Raji (cell line): ENCODE data around the gene OCIAD1.

Source experiments
- POLR2A ChIP-seq: IDR thresholded peaks from 2 replicates; pipeline ENCODE4 v1.6.1; 2011; ENCODE audit warnings: low read depth, low read length, control low read depth; ENCODE audit not compliant: insufficient read depth

OCIAD1 gene

DNA sequence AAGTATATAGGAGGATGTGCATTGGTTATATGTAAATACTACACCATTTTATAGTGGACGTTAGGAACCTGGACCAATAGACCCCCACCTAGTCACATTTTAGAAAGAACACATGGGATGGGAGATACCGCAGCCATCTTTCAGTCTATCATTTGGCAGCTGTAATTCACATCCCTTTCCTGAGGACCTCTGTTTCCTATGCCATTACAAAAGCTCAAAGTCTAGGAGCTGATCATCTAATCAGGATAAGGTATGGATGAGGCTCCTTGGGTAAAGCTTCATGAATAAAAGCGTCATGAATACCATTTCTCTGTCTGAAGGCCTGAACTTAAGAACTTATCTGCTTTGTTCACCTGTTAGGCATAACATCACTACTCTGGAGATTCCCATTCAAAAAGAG, 31.1 kb downstream of the OCIAD1 start:
- no peak for TF ChIP-seq POLR2A

GRCh38 chr4:48862661-48863060, 31.8 kb downstream of the OCIAD1 start:
- TF ChIP-seq POLR2A: no peak

DNA sequence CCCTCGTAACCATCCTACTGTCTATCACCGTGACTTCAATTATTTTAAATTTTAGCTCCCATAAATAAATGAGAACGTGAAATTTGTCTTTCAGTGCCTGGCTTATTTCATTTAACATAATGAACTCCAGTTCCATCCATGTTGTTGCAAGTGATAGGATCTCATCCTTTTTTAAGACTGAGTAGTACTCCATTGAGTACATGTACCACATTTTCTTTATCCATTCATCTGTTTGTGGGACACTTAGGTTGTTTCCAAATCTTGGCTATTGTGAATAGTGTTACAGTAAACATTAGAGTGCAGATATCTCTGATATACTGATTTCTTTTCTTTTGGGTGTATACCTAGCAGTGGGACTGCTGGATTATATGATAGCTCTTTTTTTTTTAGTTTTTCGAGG, 32.8 kb downstream of the OCIAD1 start:
- TF ChIP-seq POLR2A: no peak

- TF ChIP-seq POLR2A: no peak
Measured at GRCh38 chr4:48877827-48878535, 47.1 kb downstream of the OCIAD1 start.

DNA sequence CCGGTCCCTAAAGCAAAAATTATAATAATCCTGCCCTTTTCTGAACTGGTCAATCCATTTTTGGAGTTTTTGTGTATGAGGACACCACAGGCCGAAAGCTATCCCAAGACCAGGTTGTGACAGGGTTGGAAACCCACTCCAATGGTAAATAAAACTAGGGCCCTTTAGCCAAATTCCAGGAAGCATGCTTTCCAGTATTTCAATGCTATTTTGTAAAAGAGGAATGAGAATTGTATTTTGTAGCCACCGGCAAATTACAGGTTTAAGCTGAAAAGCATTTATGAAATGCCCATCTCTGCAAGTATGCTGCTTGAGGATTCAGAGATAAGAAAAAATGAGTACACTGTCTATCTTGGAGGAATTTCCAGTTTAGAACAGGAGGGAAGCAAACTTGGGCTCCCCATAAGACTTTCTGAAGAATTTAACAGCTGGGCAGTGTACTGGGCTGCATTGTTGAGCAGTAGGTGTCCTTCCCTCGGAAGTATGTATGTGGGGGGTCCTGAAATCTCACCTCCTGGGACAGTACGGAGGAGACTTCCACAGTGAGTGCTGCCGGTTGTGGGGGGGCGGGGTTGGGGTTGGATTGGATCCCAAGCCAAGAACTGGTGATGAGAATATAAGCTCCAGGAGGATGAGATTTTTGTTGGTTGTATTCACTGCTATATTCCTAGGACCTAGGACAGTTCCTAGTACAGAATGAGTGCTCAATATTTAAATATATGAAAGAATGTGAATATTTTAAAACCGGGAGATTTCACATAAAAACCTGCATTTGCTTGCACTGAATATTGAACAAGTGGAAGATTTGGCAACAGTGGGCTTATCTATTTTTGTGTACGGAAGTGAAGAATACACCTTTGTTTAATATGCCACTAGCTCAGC, 48.9 kb downstream of the OCIAD1 start:
- TF ChIP-seq POLR2A: no peak

GRCh38 chr4:48891028-48891619, 60.2 kb downstream of the OCIAD1 start:
- no peak for TF ChIP-seq POLR2A

- no peak for TF ChIP-seq POLR2A
Measured at GRCh38 chr4:48896845-48897244, 66.0 kb downstream of the OCIAD1 start.

GRCh38 chr4:48898733-48899431, 68.0 kb downstream of the OCIAD1 start:
- TF ChIP-seq POLR2A: no peak

- TF ChIP-seq POLR2A: no peak
Measured at GRCh38 chr4:48899432-48899749, 68.5 kb downstream of the OCIAD1 start.

- TF ChIP-seq POLR2A: no peak
Measured at GRCh38 chr4:48899950-48900349, 69.1 kb downstream of the OCIAD1 start.

- TF ChIP-seq POLR2A: no peak
Measured at GRCh38 chr4:48901196-48901595, 70.3 kb downstream of the OCIAD1 start.

DNA sequence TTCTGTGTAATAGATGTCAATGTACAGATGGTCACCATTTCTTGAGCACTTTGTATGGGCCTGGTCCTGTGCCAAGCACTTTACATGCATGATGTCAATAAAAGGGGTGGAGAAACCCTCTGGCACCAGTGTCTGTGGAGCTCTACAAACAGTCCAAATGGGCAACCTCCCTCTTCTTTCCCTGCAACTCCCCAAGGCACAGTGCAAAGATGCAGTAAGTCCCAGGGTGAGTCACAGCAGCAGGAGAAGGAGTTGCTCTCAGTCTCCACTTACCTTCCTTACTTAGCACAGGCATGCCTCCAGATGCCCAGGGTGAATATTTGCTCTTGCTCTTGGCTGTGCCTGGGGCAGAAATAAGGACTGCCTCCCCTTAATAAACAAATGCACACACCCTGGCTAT, 71.4 kb downstream of the OCIAD1 start:
- TF ChIP-seq POLR2A: no peak

DNA sequence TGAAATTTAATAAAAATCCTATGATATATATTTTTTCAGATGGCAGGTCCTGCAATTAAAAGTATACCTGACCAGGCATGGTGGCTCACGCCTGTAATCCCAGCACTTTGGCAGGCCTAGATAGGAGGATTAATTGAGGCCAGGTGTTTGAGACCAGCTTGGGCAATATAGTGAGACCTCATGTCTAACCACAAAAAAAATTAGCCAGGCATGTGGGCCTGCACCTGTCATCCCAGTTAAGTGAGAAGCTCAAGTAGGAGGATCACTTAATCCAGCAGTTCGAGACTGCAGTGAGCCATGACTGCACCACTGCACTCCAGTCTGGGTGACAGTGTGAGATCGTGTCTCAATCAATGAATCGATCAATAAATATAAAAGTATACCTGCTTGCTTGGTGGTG, 73.2 kb downstream of the OCIAD1 start:
- TF ChIP-seq POLR2A: no peak

DNA sequence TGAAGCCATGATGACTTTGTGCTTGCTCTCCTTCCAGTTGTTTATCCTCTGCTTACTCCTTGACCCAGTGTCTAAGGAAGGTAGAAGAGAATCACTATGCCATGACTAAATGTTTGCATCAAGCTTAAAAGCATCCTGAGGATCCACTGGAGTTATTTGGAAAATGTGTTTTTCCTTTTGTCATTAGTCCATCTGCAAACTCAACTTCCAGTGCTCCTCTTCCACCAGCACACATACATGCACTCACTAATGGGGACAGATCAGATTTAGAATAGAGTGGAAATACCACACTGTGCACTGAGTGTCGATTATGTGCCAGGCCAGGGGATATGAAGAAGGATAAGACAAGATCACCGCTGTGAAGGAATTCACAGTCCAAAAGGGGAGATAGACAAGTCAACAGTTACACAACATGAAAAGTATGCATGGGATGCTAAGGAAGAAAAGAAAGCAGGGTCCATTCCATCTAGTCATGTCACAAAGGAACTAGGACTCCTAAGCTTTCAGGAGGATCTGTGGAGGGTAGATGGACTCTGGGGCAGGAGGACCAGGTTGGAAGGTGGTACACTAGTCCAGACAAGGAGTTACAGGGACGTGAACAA, 73.8 kb downstream of the OCIAD1 start:
- TF ChIP-seq POLR2A: no peak
